NOMO-1 treated with DMSO at 0.1 percent for 48 hours (cell line): Measurements from ENCODE around the gene SLC10A4.
A peak's percentile ranks its signal among the peaks of the same experiment; 100 is the strongest.

Source experiments
- DNase-seq: peaks from one replicate; lab custom pipeline; 2025; ENCODE audit not compliant: unreplicated experiment; lab: John Stamatoyannopoulos, UW

Gene SLC10A4

GRCh38 chr4:48489683-48490011, 6.5 kb downstream of the SLC10A4 start:
- no peak for DNase-seq

DNA sequence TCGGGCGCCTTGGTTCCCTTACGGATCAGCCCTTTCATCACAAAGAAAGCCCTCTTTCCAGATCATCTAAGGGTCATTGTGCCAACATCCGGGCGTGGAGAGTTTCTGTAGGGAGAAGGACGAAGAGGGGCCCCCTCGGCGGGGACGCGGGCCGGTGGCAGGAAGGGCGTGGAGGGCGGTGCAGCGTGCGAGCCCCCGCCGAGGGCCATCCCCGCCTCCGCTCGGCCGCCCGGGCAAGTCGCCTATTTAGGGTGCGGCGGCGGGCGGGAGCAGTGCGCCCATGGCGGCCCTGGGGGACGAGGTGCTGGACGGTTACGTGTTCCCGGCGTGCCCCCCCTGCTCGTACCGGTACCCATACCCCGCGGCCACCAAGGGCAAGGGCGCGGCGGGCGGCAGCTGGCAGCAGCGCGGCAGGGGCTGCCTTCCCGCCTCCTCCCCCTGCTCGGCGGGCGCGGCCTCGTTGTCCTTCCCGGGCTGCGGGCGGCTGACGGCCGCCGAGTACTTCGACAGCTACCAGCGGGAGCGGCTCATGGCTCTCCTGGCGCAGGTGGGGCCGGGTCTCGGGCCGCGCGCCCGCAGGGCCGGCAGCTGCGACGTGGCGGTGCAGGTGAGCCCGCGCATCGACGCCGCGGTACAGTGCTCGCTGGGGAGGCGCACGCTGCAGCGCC, 7.0 kb downstream of the SLC10A4 start, which contains the start of gene ZAR1:
TSS of gene ZAR1 (plus strand) at position 241 of the 668 bp plus-strand sequence. CDS start at position 281, 40 bp downstream.
- DNase-seq = no peak

- DNase-seq = no peak
These were observed 7.8 kb downstream of the SLC10A4 start for GRCh38 chr4:48490680-48491513.

DNA sequence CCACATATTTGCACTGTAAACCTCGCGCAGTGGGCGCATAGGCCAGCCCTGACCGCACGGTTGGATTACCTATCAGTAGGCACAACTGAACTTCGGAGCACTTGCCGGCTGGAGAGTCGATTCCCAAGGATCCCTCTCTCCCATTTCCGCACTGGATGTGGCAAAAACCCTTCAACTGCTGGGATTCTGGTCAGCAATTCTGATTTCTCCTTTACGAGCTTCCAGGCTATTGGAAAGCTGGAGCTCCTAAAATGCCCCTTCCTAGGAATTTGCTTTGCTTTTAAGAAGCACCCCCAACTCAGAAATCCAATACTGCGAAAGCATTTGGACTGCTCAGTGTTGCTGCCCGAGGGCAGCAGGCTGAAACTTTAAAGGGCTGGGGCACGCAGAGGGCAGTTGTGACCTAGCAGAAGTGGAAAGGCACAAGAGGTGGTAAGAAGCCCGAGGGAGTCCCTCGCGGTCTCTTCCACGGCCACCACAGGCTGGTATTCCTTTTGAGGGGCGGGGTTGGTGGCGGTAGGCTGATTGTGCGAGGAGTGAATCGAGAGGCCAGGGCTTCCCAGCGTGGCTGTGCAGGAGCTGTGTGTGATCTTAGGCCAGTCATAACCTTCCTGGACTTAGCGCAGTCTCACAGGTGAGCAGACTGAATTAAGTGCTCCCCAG, 8.5 kb downstream of the SLC10A4 start:
- no peak for DNase-seq

- peak; percentile 65 for DNase-seq
These were observed 10.4 kb downstream of the SLC10A4 start for GRCh38 chr4:48493452-48494100.

GRCh38 chr4:48495941-48496340, 12.8 kb downstream of the SLC10A4 start:
- DNase-seq = no peak

- no peak for DNase-seq
These were observed 15.8 kb downstream of the SLC10A4 start for GRCh38 chr4:48498895-48499294.

- DNase-seq = no peak
These were observed 16.5 kb downstream of the SLC10A4 start for GRCh38 chr4:48499551-48500066.

DNA sequence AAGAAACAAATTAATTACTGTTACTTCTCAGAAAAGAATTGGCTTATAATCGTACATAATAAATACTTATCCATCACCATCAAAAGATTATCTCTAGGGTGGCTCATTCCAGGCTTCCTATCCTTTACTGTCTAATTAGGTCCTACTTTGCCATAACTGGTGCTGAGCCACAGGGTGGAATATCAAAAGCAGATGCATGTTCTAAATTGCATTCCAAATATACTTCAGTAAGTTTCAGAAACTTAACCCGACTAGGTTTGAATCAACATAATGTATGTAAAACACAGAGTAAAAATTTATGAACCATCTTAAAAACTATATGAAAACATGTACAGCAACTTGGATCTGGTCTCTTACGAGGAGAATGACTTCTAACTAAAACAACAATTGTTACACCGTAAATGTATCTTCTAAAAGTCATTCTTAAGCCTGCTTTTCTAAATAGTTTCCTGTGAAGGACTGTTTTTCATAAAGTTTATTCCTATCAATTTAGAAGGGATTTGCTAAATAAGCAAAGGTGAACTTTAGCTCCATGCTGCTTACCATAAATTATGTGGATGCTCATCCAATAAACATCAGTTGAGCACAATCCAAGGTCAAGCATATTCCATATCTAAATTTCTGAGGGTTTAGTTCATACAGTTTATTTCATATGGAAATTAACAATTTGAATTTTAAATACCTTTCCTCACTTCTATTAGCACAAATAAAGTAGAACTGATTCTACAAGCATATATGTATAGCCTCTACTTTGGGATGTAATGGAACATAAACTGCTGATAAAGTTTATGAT, 20.3 kb downstream of the SLC10A4 start:
- no peak for DNase-seq

- DNase-seq = no peak
These were observed 20.8 kb downstream of the SLC10A4 start for GRCh38 chr4:48504026-48504330.

DNA sequence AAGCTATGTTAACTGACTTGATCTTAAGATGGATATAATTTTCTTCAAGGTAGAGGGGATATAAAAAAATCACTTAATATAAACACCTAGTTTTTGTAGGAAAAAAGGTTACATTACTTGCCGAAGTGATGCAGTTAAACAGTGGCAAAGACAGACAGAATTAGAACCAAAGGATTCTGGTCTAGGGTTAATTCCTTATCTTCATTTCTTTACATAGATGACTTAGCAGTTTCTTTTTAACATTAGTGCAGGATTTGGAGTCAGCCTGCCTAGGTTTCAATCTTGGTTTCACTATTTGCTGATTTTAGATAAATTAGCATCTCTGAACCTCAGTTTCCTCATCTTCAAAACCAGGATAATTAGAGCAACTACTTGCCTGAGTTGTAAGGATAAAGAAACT, 21.2 kb downstream of the SLC10A4 start:
- no peak for DNase-seq

GRCh38 chr4:48506716-48507115, 23.6 kb downstream of the SLC10A4 start:
- DNase-seq = no peak

- DNase-seq = no peak
These were observed 26.4 kb downstream of the SLC10A4 start for GRCh38 chr4:48509543-48509942.

DNA sequence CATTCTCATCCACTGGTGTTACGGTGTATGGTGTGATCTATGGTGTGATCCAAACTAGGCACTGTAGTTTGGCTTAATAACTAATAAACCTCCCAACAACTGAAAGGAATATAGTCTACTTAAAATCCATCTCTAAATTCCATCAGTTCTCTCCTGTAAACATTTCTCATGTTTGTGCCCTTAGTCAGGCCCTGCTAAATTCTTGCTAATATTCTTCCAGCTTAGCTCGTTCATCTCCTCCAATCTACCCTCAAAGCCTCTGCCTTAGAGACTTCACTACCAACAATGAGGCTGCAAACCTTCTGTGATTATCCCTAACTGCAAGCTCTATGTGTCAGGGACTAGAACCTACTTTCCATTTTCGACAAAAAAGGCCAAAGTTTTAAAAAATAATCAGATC, 35.0 kb downstream of the SLC10A4 start:
- DNase-seq = no peak

DNA sequence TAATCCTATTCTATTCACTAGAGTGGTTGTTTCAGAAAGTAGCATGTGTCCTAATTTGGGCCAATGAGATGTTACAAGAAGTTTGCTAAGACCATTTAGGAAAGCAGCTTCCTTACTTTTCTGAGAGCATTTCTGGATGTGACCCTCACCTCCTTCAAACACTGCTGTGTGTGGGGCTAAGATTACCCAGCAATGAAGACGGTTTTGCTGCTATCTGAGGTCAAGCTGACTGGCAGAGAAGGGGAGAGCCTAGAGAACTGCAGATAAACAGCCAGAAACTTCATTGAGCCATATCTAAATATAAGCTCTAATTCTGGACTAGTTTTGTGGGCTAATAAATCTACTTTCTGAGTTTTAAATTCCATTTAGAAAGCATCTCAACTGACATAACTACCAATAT, 43.3 kb downstream of the SLC10A4 start:
- DNase-seq = no peak

GRCh38 chr4:48538358-48538757, 55.2 kb downstream of the SLC10A4 start:
- no peak for DNase-seq
